SH-SY5Y (cell line): ENCODE data around the gene SS18.

Experiments
- GATA2 ChIP-seq: IDR thresholded peaks from 2 replicates; pipeline ENCODE4 v1.6.1; 2011; ENCODE audit warnings: mild to moderate bottlenecking, low read depth, low read length
- GATA3 ChIP-seq: IDR thresholded peaks from 2 replicates; pipeline ENCODE4 v1.6.1; 2011; ENCODE audit warnings: low read depth, mild to moderate bottlenecking, low read length, moderate library complexity

The SS18 gene

GRCh38 chr18:26088487-26088886 is 1.9 kb downstream of the SS18 start:
- TF ChIP-seq GATA2 (no peak), GATA3 (no peak)

- TF ChIP-seq GATA3 = no peak
- TF ChIP-seq GATA2 = no peak
Observed at GRCh38 chr18:26086959-26087358, 3.5 kb downstream of the SS18 start.

- TF ChIP-seq GATA3 = no peak
- no peak for TF ChIP-seq GATA2
Observed at GRCh38 chr18:26085056-26085455, 5.4 kb downstream of the SS18 start.

- TF ChIP-seq GATA3 = no peak
- no peak for TF ChIP-seq GATA2
Observed at GRCh38 chr18:26083099-26083498, 7.3 kb downstream of the SS18 start.

- TF ChIP-seq GATA3 (no peak), GATA2 (no peak)
Observed at GRCh38 chr18:26082475-26082874, 7.9 kb downstream of the SS18 start.

GRCh38 chr18:26074246-26074645 is 16.2 kb downstream of the SS18 start:
- no peak for TF ChIP-seq GATA2
- TF ChIP-seq GATA3 = no peak

GRCh38 chr18:26073758-26074157 is 16.7 kb downstream of the SS18 start:
- TF ChIP-seq GATA2 (no peak), GATA3 (no peak)

GRCh38 chr18:26071725-26072124 is 18.7 kb downstream of the SS18 start:
- TF ChIP-seq GATA2 (no peak), GATA3 (no peak)

GRCh38 chr18:26071020-26071419 is 19.4 kb downstream of the SS18 start:
- TF ChIP-seq GATA2 (no peak), GATA3 (no peak)

- no peak for TF ChIP-seq GATA3
- TF ChIP-seq GATA2 = no peak
Observed at GRCh38 chr18:26059357-26059756, 31.1 kb downstream of the SS18 start.

GRCh38 chr18:26057344-26057773 is 33.1 kb downstream of the SS18 start:
- 0 out of 2 replicates have a peak, but pooled peaks have one; percentile 9 for TF ChIP-seq GATA2
- TF ChIP-seq GATA3 = no peak

- TF ChIP-seq GATA2 = no peak
- TF ChIP-seq GATA3 = no peak
Observed at GRCh38 chr18:26056291-26056690, 34.1 kb downstream of the SS18 start.

GRCh38 chr18:26052505-26052904 is 37.9 kb downstream of the SS18 start:
- no peak for TF ChIP-seq GATA2
- no peak for TF ChIP-seq GATA3

- TF ChIP-seq GATA2 (no peak), GATA3 (no peak)
Observed at GRCh38 chr18:26051843-26052242, 38.6 kb downstream of the SS18 start.

GRCh38 chr18:26046419-26047077 is 43.9 kb downstream of the SS18 start:
- TF ChIP-seq GATA3 (no peak), GATA2 (no peak)

GRCh38 chr18:26044807-26045206 is 45.6 kb downstream of the SS18 start:
- TF ChIP-seq GATA2 (no peak), GATA3 (no peak)
